Pancreas (tissue), 10 donors: Measurements from ENCODE around the gene CARD6. TPM values are rescaled to one million over a fixed set of nuclear protein-coding genes. Genes with fewer than 3 reads are reported as not detected.

Experiments used
- ATAC-seq, 4 donors: fragments of 200-7000 bp; cut with Tn5 transposase; one replicate each; pipeline versions ENCODE4 v1.8.0 to v1.9.1; 2020; ENCODE audit warnings: mild to moderate bottlenecking in 4 of 4, moderate library complexity in 4 of 4
- DNase-seq, 6 donors: peaks; one replicate each; pipeline ENCODE4 v3.0.0-alpha.2; 2020
- FAIRE-seq: peaks from 2 replicates; lab custom pipeline; 2012; peaks lifted over from hg19 to GRCh38; lab: Jason Lieb, UNC
- H3K27ac ChIP-seq, 4 donors: fragments of 200-600 bp; sonication (generic); 1 replicate in 3 of 4; 2 replicates in 1 of 4; pipeline versions ENCODE4 v1.5.0 to v1.8.0; 2020
- H3K27me3 ChIP-seq, 4 donors: fragments of 200-600 bp; one replicate each; pipeline ENCODE4 v1.8.0; 2021
- H3K36me3 ChIP-seq, 3 donors: fragments of 200-600 bp; sonication (generic) in 1 of 3; one replicate each; pipeline versions ENCODE4 v1.5.0 to v1.8.0; 2020 to 2021
- H3K4me1 ChIP-seq, 3 donors: fragments of 200-600 bp; one replicate each; pipeline ENCODE4 v1.8.0; 2021
- H3K4me3 ChIP-seq, 4 donors: fragments of 200-600 bp; sonication (generic) in 2 of 4; one replicate each; pipeline versions ENCODE4 v1.5.0 to v1.8.0; 2020 to 2021
- H3K9me3 ChIP-seq, 4 donors: fragments of 200-600 bp; one replicate each; pipeline ENCODE4 v1.8.0; 2021
- CTCF ChIP-seq, 4 donors: fragments of 200-600 bp; sonication (generic) in 3 of 4; IDR thresholded peaks; one replicate each; pipeline versions ENCODE4 v1.5.0 to v1.8.0; 2021; ENCODE audit warnings: antibody characterized with exemption in 4 of 4
- WGBS, 2 donors: extraction: QIAGEN DNeasy Blood & Tissue Kit; methylation state at CpG; one replicate each; pipeline ENCODE4 v1.1.7; 2013; 5-methylcytosine and 5-hydroxymethylcytosine counted together
- intact Hi-C, 3 donors: fragments of 100-400 bp; cut with DNase I; formaldehyde crosslinking; loops; one replicate each; pipeline versions ENCODE4 v1.11.1 to v1.14.2; 2022
- polyA plus RNA-seq, 2 donors: library from polyadenylated mRNA; stranded (reverse); fragments of 200-250 nt; gene quantifications; one replicate each; pipeline ENCODE4 v1.2.3, GENCODE V29; 2013
- total RNA-seq, 6 donors: library from RNA; stranded (reverse); fragmentation: NEBNext Ultra II Directional in 4 of 6; extraction: Animal tissue kit (Norgen Biotek cat#: 25700) in 4 of 6; gene quantifications; one replicate each; pipeline versions ENCODE4 v1.2.1 to v1.2.4, GENCODE V29; 2021 to 2023
- donor health status: healthy with polysubstance abuse.
- donor health status: DM: no; HTN: no; CAD: no; lungs with moderate emphysema.
- donor health status: DM: no; HTN: no; CAD: no.
- donor health status: control.
- donor health status: control.
- donor health status: Bipolar disorder and iron deficiency.
- donor health status: DM: yes; HTN: yes; CAD: no.
- donor health status: DM: no; HTN: no; CAD: no.
- donor health status: DM: no; HTN: no; CAD: no.
- donor health status: DM: yes; HTN: yes; CAD: no.

The CARD6 gene
- total and polyA plus RNA-seq, 8 donors, result 1.7 to 8.0 (median 2.6) TPM

DNA sequence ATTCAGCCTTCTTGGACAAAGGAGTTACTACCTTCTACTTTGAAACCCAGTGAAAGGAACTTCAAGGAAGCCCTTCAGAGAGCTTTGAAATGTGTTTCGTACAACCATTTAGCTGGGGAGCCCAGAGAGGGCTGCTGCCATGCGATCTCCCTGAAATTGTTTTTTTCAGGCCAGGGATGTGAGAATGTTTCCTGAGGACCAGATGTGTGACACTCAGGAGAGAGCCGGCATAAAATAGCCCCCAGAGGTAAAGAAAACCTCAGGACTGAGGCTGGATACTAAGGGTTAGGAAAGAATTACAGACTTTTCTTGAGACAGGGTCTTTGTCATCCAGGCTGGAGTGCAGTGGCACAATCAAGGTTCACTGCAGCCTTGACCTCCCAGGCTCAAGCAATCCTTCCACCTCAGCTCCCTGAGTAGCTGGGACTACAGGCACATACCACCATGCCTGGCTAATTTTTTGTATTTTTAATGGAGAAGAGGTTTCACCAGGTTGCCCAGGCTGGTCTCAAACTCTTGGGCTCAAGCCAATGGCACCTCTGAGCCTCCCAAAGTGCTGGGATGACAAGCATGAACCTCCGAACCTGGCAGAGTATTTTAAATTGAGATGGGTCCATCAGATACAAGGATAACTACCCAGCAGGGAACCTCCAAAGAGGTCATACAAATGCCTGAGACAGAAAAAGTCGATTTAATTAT is 14.5 kb upstream of the CARD6 start:
- 91 to 93% methylated on average over 5 of the region's 5 CpGs for WGBS, 2 donors
- Histone ChIP-seq H3K4me3 (no peak overlapping the region), H3K9me3 (no peaks in the 10 kb centered on the region), H3K36me3 (peaks cover 0 to 44% (median 30%) of the 10 kb centered on the region in 3 donors), H3K27me3 (no peaks in the 10 kb centered on the region), H3K27ac (no peak overlapping the region), H3K4me1 (no peaks in the 10 kb centered on the region)
- FAIRE-seq (no peak), DNase-seq (no peak), ATAC-seq (no peak)
- intact Hi-C loops, result no loop called here
- no peak for TF ChIP-seq CTCF (IDR thresholded peaks at IDR 0.05)

DNA sequence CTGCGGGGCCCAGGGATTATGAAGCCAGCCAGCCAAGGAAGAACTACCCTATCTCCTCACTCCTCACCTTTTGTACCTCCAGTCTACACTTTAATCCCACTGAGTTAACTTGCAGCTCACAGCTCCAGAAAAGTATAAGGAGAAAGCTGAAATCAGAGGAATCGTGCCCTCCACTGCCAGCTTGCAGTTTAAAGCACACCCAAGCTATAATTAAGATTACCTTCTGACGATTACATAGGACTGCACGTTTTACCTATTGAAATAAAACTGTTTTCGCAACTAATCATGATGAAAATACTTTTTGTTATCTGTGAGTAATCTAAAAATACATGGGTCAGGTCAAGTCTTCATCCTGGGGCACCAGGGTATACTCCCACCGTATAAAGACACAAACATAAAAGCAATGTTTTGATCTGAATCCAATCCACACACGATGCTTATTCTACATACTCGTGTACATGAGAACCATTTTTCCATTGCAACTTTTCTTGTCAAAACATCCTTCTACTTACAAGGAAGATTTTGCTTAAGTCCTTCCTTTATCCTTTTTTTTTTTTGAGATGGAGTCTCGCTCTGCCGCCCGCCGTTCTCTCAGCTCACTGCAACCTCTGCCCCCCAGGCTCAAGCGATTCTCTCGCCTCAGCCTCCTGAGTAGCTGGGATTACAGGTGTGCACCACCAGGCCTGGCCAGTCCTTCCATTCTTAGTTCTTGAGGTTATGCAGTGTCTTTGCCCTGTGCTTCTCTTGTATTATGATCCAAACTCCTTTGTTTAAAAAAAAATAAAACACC is 13.8 kb upstream of the CARD6 start:
- no peak for TF ChIP-seq CTCF (IDR thresholded peaks at IDR 0.05)
- FAIRE-seq, result no peak
- WGBS, 2 donors, result 88 to 92% methylated on average over 14 of the region's 14 CpGs
- no peak for DNase-seq
- H3K27me3 ChIP-seq, result no peaks in the 10 kb centered on the region
- no peak overlapping the region for H3K4me3 ChIP-seq
- H3K4me1 ChIP-seq, result peaks cover 0 to 2% (median under 1%) of the 10 kb centered on the region in 3 donors
- no peaks in the 10 kb centered on the region for H3K9me3 ChIP-seq
- no peak overlapping the region for H3K27ac ChIP-seq
- intact Hi-C loops, result no loop called here
- peaks cover 0 to 51% (median 37%) of the 10 kb centered on the region in 3 donors for H3K36me3 ChIP-seq
- no peak for ATAC-seq

DNA sequence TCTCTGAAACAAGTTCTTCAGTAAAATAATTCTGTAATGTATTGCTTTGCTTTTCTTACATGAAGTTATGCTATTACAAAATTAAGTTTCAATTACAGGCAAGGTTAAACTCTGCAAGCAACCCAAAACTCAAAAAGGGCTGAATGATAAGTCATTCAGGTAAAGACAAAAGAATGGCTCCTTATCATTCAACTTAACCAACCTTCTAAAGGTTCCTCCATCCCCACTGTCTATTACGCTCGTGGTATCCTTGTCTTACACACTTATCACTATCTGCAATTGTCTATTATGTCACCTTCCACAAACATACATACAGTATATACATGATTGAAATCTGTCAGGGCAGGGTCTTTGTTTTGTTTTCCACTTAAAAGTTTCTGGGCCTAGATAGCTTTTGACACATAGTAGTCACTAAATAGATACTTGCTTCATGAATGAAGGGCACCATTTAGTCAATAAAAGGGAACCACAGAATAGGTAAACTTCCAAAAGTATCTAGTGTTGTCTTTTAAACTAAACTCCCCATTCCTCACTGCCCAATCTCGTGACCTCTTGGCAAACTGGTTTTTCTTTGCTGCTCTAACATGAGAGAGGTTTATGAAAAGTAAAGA is 13.0 kb upstream of the CARD6 start:
- no peak for FAIRE-seq
- H3K9me3 ChIP-seq, result no peaks in the 10 kb centered on the region
- ATAC-seq, result no peak
- intact Hi-C loops, result no loop called here
- DNase-seq, result no peak
- H3K27ac ChIP-seq, result no peak overlapping the region
- 83 to 88% methylated on average over 3 of the region's 3 CpGs for WGBS, 2 donors
- H3K4me1 ChIP-seq, result peaks cover 3 to 9% (median 8%) of the 10 kb centered on the region in 3 donors
- peaks cover 0 to 59% (median 43%) of the 10 kb centered on the region in 3 donors for H3K36me3 ChIP-seq
- no peak for TF ChIP-seq CTCF (IDR thresholded peaks at IDR 0.05)
- no peaks in the 10 kb centered on the region for H3K27me3 ChIP-seq
- H3K4me3 ChIP-seq, result no peak overlapping the region

- peaks cover 11 to 13% (median 13%) of the 10 kb centered on the region in 3 donors for H3K4me1 ChIP-seq
- WGBS, 2 donors, result 97 to 98% methylated on average over 3 of the region's 3 CpGs
- no peak for TF ChIP-seq CTCF (IDR thresholded peaks at IDR 0.05)
- intact Hi-C loops, result no loop called here
- peaks cover 0 to 63% (median 45%) of the 10 kb centered on the region in 3 donors for H3K36me3 ChIP-seq
- no peaks in the 10 kb centered on the region for H3K27me3 ChIP-seq
- no peak overlapping the region for H3K27ac ChIP-seq
- H3K4me3 ChIP-seq, result no peak overlapping the region
- FAIRE-seq (no peak), DNase-seq (no peak), ATAC-seq (no peak)
- no peaks in the 10 kb centered on the region for H3K9me3 ChIP-seq
Observed at GRCh38 chr5:40828690-40829661, 12.2 kb upstream of the CARD6 start.
